ENCODE measurements around the gene ACSM6. TPM values are rescaled to one million over a fixed set of nuclear protein-coding genes. Genes with fewer than 3 reads are reported as not detected.
A peak's percentile ranks its signal among the peaks of the same experiment; 100 is the strongest.

Gene ACSM6
- total RNA-seq, 4 donors from 2014 or later: not detected

GRCh38 chr10:95260397-95260881 lies 66.4 kb downstream of the ACSM6 start:
- H3K36me3 ChIP-seq: peaks cover 0 to 32% (median 3%) of the 10 kb centered on the region in 3 donors

GRCh38 chr10:95260909-95261552 lies 67.0 kb downstream of the ACSM6 start:
- Histone ChIP-seq H3K27ac (peak overlapping the region in 3 of 4 donors; percentile 1 to 44 (median 19)), H3K4me1 (peaks cover 0 to 14% (median under 1%) of the 10 kb centered on the region in 4 donors), H3K27me3 (no peaks in the 10 kb centered on the region), H3K36me3 (peaks cover 0 to 32% (median 3%) of the 10 kb centered on the region in 3 donors), H3K9me3 (peaks cover 0 to 7% (median 3%) of the 10 kb centered on the region in 4 donors), H3K4me3 (no peak overlapping the region)
- no peak for DNase-seq (ENCODE audit: low spot score in 2 of 2)
- TF ChIP-seq EP300 (IDR thresholded peaks at IDR 0.05): no peak
- TF ChIP-seq POLR2A (IDR thresholded peaks at IDR 0.05): no peak
- no peak for TF ChIP-seq CTCF (IDR thresholded peaks at IDR 0.05)
- WGBS, 2 donors: 70 to 74% methylated on average over 4 of the region's 4 CpGs

More at GRCh38 chr10:95260397-95260881, 66.4 kb downstream of the ACSM6 start:
- TF ChIP-seq EP300 (IDR thresholded peaks at IDR 0.05): no peak
- 53 to 67% methylated on average over 3 of the region's 3 CpGs for WGBS, 2 donors
- Histone ChIP-seq H3K4me1 (peaks cover 0 to 13% (median 0%) of the 10 kb centered on the region in 4 donors), H3K27ac (peak overlapping the region in 2 of 4 donors; percentile 1 to 44), H3K4me3 (no peak overlapping the region), H3K27me3 (no peaks in the 10 kb centered on the region), H3K9me3 (peaks cover 0 to 9% (median 4%) of the 10 kb centered on the region in 4 donors)
- no peak for DNase-seq (ENCODE audit: low spot score in 2 of 2)

- Histone ChIP-seq H3K27ac (no peak overlapping the region), H3K27me3 (no peaks in the 10 kb centered on the region), H3K4me3 (no peak overlapping the region), H3K4me1 (peaks cover 0 to 21% (median 5%) of the 10 kb centered on the region in 4 donors), H3K9me3 (no peaks in the 10 kb centered on the region), H3K36me3 (peaks cover 0 to 26% (median 0%) of the 10 kb centered on the region in 3 donors)
- WGBS, 2 donors: 96 to 97% methylated on average over 3 of the region's 3 CpGs
- TF ChIP-seq CTCF (IDR thresholded peaks at IDR 0.05): no peak
- no peak for TF ChIP-seq POLR2A (IDR thresholded peaks at IDR 0.05)
- no peak for TF ChIP-seq EP300 (IDR thresholded peaks at IDR 0.05)
- DNase-seq (ENCODE audit: low spot score in 2 of 2): no peak
Measured at GRCh38 chr10:95261926-95262325, 67.9 kb downstream of the ACSM6 start.

- H3K4me1 ChIP-seq: peaks cover 0 to 21% (median 6%) of the 10 kb centered on the region in 4 donors
Measured at GRCh38 chr10:95262763-95263518, 68.9 kb downstream of the ACSM6 start.

GRCh38 chr10:95263864-95264226 lies 69.8 kb downstream of the ACSM6 start:
- Histone ChIP-seq H3K9me3 (no peaks in the 10 kb centered on the region), H3K27ac (no peak overlapping the region), H3K4me3 (no peak overlapping the region), H3K27me3 (no peaks in the 10 kb centered on the region), H3K4me1 (peaks cover 0 to 21% (median 7%) of the 10 kb centered on the region in 4 donors), H3K36me3 (peaks cover 0 to 19% (median 0%) of the 10 kb centered on the region in 3 donors)
- no peak for TF ChIP-seq EP300 (IDR thresholded peaks at IDR 0.05)
- TF ChIP-seq POLR2A (IDR thresholded peaks at IDR 0.05): no peak
- no peak for TF ChIP-seq CTCF (IDR thresholded peaks at IDR 0.05)
- DNase-seq (ENCODE audit: low spot score in 2 of 2): no peak
- 80 to 85% methylated on average over 7 of the region's 7 CpGs for WGBS, 2 donors

More at GRCh38 chr10:95262763-95263518, 68.9 kb downstream of the ACSM6 start:
- DNase-seq (ENCODE audit: low spot score in 2 of 2): no peak
- Histone ChIP-seq H3K9me3 (no peaks in the 10 kb centered on the region), H3K4me3 (no peak overlapping the region), H3K36me3 (peaks cover 0 to 21% (median 0%) of the 10 kb centered on the region in 3 donors), H3K27ac (no peak overlapping the region), H3K27me3 (no peaks in the 10 kb centered on the region)
- 70 to 80% methylated on average over 5 of the region's 5 CpGs for WGBS, 2 donors
- no peak for TF ChIP-seq EP300 (IDR thresholded peaks at IDR 0.05)
- no peak for TF ChIP-seq CTCF (IDR thresholded peaks at IDR 0.05)
- no peak for TF ChIP-seq POLR2A (IDR thresholded peaks at IDR 0.05)

All from tibial nerve (tissue), 4 donors.